Stimulated activated CD4-positive, alpha-beta T cell treated with anti-CD3 and anti-CD28 coated beads, Interleukin-12 subunit alpha, Interleukin-12 subunit beta, amount 100 ng/mL, for 24 hours (primary cell): ENCODE results near the gene LHFPL6.

Experiments used
- DNase-seq, 2 experiments: peaks; one replicate each; pipeline ENCODE4 v3.0.0-alpha.2; 2020; ENCODE audit warnings: low read depth in 2 of 2

LHFPL6 gene

GRCh38 chr13:39385621-39386231, 217.3 kb downstream of the LHFPL6 start:
- no peak for DNase-seq

GRCh38 chr13:39385154-39385553, 217.8 kb downstream of the LHFPL6 start:
- no peak for DNase-seq

GRCh38 chr13:39381456-39381855, 221.5 kb downstream of the LHFPL6 start:
- no peak for DNase-seq

- no peak for DNase-seq
Observed at GRCh38 chr13:39379667-39380655, 223.0 kb downstream of the LHFPL6 start.

GRCh38 chr13:39379118-39379517, 223.9 kb downstream of the LHFPL6 start:
- DNase-seq, result no peak

GRCh38 chr13:39378306-39378705, 224.7 kb downstream of the LHFPL6 start:
- no peak for DNase-seq

- DNase-seq, result no peak
Observed at GRCh38 chr13:39377699-39378098, 225.3 kb downstream of the LHFPL6 start.

GRCh38 chr13:39376076-39376475, 226.9 kb downstream of the LHFPL6 start:
- DNase-seq, result no peak

- no peak for DNase-seq
Observed at GRCh38 chr13:39375601-39376000, 227.4 kb downstream of the LHFPL6 start.

GRCh38 chr13:39374741-39375189, 228.2 kb downstream of the LHFPL6 start:
- no peak for DNase-seq

GRCh38 chr13:39373145-39373544, 229.8 kb downstream of the LHFPL6 start:
- DNase-seq, result no peak

- no peak for DNase-seq
Observed at GRCh38 chr13:39371706-39372105, 231.3 kb downstream of the LHFPL6 start.

GRCh38 chr13:39370554-39370953, 232.4 kb downstream of the LHFPL6 start:
- no peak for DNase-seq

GRCh38 chr13:39370048-39370447, 232.9 kb downstream of the LHFPL6 start:
- DNase-seq, result no peak

GRCh38 chr13:39369161-39369890, 233.7 kb downstream of the LHFPL6 start:
- DNase-seq, result no peak

GRCh38 chr13:39365879-39366278, 237.1 kb downstream of the LHFPL6 start:
- no peak for DNase-seq

- DNase-seq, result no peak
Observed at GRCh38 chr13:39364947-39365468, 238.0 kb downstream of the LHFPL6 start.

- DNase-seq, result no peak
Observed at GRCh38 chr13:39363382-39363772, 239.6 kb downstream of the LHFPL6 start.

- no peak for DNase-seq
Observed at GRCh38 chr13:39362652-39363381, 240.2 kb downstream of the LHFPL6 start.

GRCh38 chr13:39353988-39354387, 249.0 kb downstream of the LHFPL6 start:
- no peak for DNase-seq

GRCh38 chr13:39350461-39350881, 252.5 kb downstream of the LHFPL6 start:
- no peak for DNase-seq
